GM19395 (cell line): Measurements from ENCODE around the gene TAF1B.
A peak's percentile ranks its signal among the peaks of the same experiment; 100 is the strongest.
"Not testable (repeated sequence)": the region's sequence is repeated elsewhere in the genome, so short reads cannot be mapped to it uniquely, and the experiment has no call there.

ENCODE experiments used
- ATAC-seq: cut with Tn5 transposase; IDR thresholded peaks from one replicate; pipeline ENCODE4 v1.9.1; 2021; ENCODE audit warnings: mild to moderate bottlenecking, moderate library complexity; ENCODE audit not compliant: unreplicated experiment

The TAF1B gene

GRCh38 chr2:9877726-9878125, 34.5 kb downstream of the TAF1B start:
- no peak for ATAC-seq

GRCh38 chr2:9879455-9880194, 36.4 kb downstream of the TAF1B start:
- no peak for ATAC-seq

GRCh38 chr2:9883897-9884296, 40.6 kb downstream of the TAF1B start:
- no peak for ATAC-seq

GRCh38 chr2:9884436-9884835, 41.2 kb downstream of the TAF1B start:
- no peak for ATAC-seq

- no peak for ATAC-seq
Observed at GRCh38 chr2:9885036-9885684, 41.9 kb downstream of the TAF1B start.

GRCh38 chr2:9887513-9887912, 44.2 kb downstream of the TAF1B start:
- ATAC-seq, result no peak

- ATAC-seq, result no peak
Observed at GRCh38 chr2:9889812-9890261, 46.6 kb downstream of the TAF1B start.

- ATAC-seq, result no peak
Observed at GRCh38 chr2:9892236-9892635, 49.0 kb downstream of the TAF1B start.

GRCh38 chr2:9895669-9896590, 52.7 kb downstream of the TAF1B start:
- no peak for ATAC-seq

- ATAC-seq, result peak; percentile 58
Observed at GRCh38 chr2:9897331-9897737, 54.1 kb downstream of the TAF1B start.

- ATAC-seq, result no peak
Observed at GRCh38 chr2:9897846-9898245, 54.6 kb downstream of the TAF1B start.

GRCh38 chr2:9905413-9905812, 62.1 kb downstream of the TAF1B start:
- no peak for ATAC-seq

- ATAC-seq, result no peak
Observed at GRCh38 chr2:9907402-9907801, 64.1 kb downstream of the TAF1B start.

- ATAC-seq, result no peak
Observed at GRCh38 chr2:9908639-9909038, 65.4 kb downstream of the TAF1B start.

GRCh38 chr2:9909106-9909505, 65.8 kb downstream of the TAF1B start:
- no peak for ATAC-seq

- ATAC-seq, result no peak
Observed at GRCh38 chr2:9910699-9911098, 67.4 kb downstream of the TAF1B start.

- ATAC-seq, result no peak
Observed at GRCh38 chr2:9912468-9912867, 69.2 kb downstream of the TAF1B start.

- peak; percentile 100 for ATAC-seq
Observed at GRCh38 chr2:9914384-9915065, 71.3 kb downstream of the TAF1B start.

- ATAC-seq, result no peak
Observed at GRCh38 chr2:9918275-9918674, 75.0 kb downstream of the TAF1B start.

GRCh38 chr2:9919512-9919911, 76.2 kb downstream of the TAF1B start:
- ATAC-seq, result no peak

GRCh38 chr2:9927020-9927419, 83.7 kb downstream of the TAF1B start:
- ATAC-seq, result not testable (repeated sequence)
